HUDEP-2 (cell line): ENCODE data around the gene DNAH11.
"Not testable (repeated sequence)": the region's sequence is repeated elsewhere in the genome, so short reads cannot be mapped to it uniquely, and the experiment has no call there.

Experiments
- DNase-seq, 76 experiments: peaks; one replicate each; lab custom pipeline; 2025; ENCODE audit not compliant: unreplicated experiment in 76 of 76; lab: John Stamatoyannopoulos, UW

DNAH11 gene

GRCh38 chr7:21915140-21915539 lies 372.3 kb downstream of the DNAH11 start:
- no peak for DNase-seq

DNA sequence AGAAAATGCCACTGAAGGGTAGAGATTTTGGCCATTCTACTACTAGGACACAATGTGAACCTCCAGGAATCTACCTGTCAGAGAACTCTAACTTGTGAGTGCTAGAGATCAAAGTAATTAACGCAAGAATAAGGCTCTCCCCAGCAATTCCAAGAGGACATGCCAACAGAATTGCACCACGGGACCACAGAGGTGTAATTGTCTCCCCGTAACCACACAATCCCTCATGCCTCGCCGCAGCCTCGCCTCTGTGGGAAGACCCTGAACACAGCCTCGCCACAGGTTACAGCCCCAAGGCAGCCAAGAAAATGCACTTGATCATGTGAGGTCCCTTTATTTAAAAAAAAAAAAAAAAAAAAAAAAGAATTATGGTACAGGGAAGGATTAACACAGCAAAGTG lies 373.3 kb downstream of the DNAH11 start:
- no peak for DNase-seq

GRCh38 chr7:21916629-21917028 lies 373.8 kb downstream of the DNAH11 start:
- DNase-seq = no peak

- no peak for DNase-seq
Observed at GRCh38 chr7:21918216-21918615, 375.4 kb downstream of the DNAH11 start.

DNA sequence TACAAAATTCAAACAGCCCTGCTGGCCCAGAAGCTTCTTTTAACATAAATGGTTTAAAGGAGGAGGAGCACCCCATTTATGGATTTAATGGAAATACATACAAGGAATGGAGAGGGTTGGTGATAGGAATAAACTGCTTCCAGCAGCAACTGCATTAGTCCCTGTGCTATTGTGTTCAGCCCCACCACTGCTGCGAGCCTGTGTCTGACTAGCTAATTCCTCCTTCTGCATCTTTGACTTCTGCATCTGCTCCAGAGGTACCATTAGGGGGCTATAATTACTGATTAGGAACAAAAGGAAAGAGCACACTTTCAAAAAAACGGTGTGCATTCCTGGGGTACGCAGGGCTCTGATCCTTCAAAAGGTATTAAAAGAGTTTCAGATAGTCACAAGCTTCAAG lies 378.1 kb downstream of the DNAH11 start:
- no peak for DNase-seq

DNA sequence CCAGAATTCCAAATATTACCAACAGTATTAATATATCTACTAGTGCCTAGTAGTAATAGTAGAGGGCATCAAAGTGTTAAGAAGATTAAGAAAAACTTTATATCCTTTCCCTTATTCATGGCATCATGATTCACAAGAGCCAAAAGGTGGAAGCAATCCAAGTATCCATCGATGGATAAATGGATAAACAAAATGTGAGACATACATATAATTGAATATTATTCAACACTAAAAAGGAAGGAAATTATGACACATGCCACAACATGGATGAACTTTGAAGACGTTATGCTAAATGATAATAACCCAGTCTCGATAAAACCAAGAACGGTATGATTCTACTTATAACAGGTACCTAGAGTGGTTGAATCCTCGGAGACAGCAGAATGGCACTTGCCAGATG lies 379.8 kb downstream of the DNAH11 start:
- DNase-seq = no peak

- no peak for DNase-seq
Observed at GRCh38 chr7:21923658-21924057, 380.8 kb downstream of the DNAH11 start.

GRCh38 chr7:21926448-21926847 lies 383.6 kb downstream of the DNAH11 start:
- no peak for DNase-seq

GRCh38 chr7:21927693-21928092 lies 384.9 kb downstream of the DNAH11 start:
- DNase-seq = no peak

DNA sequence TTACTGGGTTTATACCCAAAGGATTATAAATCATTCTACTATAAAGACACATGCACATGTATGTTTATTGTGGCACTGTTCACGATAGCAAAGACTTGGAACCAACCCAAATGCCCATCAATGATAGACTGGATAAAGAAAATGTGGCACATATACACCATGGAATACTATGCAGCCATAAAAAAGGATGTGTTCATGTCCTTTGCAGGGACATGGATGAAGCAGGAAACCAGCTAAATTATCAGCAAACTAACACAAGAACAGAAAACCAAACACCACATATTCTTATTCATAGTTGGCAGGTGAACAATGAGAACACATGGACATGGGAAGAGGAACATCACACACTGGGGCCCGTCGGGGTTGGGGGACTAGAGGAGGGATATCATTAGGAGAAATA lies 390.5 kb downstream of the DNAH11 start:
- not testable (repeated sequence) for DNase-seq

DNA sequence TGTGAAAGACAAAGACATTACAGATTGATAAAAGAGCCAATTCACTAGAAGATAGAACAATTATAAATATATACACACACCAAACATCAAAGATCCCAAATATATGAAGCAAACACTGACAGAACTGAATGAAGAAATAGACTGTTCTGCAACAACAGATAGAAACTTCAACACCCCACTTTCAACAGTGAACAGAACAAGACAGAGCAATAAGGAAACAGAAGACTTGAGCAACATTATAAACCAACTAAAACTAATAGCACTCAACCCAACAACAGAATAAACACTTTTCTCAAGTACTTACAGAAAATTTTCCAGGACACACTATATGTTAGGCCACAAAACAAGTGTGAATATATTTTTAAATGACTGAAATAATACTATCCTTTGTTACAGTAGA lies 392.0 kb downstream of the DNAH11 start:
- no peak for DNase-seq

DNA sequence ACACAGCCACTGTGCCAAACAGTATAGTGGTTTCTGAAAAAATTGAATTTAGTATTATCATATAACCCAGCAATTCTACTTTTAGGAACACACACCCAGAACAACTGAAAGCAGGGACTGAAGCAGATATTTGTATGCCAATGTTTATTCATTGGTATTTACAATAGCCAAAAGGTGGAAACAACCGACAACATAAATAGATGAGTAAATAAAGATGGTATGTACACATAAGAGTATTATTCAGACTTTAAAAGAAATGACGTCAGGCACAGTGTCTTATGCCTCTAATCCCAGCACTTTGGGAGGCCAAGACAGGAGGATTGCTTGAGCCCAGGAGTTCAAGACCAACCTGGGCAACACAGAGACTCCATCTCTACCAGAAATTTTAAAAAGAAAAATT lies 395.6 kb downstream of the DNAH11 start:
- DNase-seq = no peak

GRCh38 chr7:21939136-21939857 lies 396.5 kb downstream of the DNAH11 start:
- no peak for DNase-seq

DNA sequence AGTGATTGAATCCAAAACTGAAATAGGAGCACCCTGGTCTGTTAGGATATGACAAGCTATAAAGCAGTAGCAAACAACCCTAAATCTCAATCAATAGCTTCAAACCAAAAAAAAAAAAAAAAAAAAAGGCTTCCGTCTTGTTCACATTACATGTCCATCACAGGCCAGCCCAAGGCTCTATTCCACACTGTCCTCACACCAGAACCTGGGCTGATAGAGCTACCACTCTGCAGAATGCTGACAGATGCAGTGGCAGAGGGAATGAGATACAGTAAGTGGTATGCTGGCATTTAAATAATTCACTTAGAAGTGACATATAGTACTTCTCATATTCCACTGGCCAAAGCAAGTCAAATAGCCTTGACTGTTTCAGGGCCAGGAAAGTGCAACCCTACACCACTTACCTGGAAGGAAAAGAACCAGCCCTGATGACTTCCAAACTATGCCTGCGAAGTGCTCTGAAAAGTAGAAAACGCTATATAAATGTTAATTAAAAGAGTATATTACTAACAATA lies 397.1 kb downstream of the DNAH11 start:
- no peak for DNase-seq

DNA sequence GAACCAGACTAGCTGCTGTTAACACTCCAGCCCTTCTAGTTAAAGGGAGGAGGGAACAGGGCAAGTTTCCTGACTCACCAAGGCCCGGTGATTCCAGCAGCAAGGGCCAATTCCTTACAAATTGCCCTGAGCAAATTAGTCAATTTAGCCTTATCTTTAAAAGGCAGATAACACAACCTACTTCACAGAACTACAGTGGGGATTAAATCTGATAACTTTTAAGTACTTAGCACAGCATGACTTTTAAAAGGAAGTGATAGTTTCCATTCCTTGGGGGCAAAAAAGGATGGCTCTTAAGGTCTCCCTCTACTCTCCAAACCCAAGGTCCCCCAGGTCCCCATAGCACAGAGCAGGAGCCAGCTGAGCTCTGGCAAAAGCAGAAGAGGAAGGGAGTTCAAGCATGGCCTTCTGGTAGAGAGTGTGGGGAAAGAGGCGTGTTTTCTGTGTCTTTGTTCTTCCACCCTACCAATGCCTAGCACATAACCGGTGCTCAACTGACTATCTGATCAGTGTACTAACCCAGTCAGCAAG lies 398.8 kb downstream of the DNAH11 start:
- DNase-seq = peak in 12 of 76 experiments; percentile 3 to 23 (median 13)

DNA sequence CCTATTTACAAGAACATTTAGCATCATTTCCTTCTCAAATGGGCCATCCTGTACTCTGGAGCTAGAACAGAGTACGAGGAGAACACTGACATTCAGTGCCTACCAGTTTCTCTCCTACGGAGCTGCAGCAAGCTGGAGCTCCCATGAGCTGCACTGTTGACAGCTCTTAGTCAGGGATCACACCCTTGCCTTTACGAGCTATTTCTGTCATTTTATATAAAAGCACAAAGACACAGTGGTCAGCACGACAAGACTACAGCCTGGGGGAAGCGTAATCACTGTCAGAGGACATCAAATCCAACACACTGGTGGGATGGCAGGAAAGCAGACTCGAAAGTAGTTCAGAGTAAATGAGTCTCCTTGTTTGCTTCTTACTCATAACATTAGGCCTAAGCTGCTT lies 400.1 kb downstream of the DNAH11 start:
- DNase-seq = no peak

GRCh38 chr7:21943436-21943835 lies 400.6 kb downstream of the DNAH11 start:
- DNase-seq = no peak

GRCh38 chr7:21944616-21945453 lies 402.0 kb downstream of the DNAH11 start:
- DNase-seq = peak in 17 of 76 experiments; percentile 1 to 42 (median 13)

DNA sequence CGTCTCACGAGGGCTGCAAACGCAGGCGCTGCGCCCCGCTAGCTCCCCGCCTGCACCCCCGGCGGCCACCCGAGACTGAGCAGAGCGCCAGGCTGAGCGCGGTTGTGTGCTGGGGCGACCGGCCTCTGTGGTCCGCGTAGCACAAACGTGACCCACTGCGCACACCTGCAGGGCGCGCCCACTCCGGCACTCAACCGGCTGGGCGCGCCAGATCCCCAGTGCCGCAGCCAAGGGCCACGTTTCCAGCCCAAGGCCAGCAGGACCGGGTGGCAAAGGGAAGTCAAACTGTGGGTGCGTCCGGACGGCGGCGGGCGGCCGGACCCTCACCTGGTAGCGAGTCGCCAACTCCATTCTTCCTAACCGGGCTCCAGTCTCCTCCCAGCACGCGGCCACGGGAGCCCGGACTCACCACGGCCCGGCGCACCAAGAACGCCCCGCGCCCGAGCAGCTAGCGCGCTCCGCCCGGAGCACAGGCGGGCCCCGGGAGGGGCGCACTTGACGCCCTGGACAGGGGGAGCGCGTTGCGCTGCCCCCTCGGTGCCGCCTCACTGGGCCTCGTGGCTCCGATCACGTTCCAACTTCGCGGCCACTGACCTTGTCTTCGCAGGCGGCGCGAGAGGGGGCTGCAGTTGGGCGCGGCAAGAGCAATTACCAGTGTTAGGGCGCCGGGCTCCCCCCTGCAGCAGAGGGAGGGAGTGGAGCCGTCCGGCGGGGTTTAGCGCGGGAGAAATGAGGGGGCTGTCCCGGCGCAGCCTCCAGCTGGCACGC lies 402.8 kb downstream of the DNAH11 start, which contains the start of gene CDCA7L:
CDCA7L (minus strand) TSS at position 446 of the 768 bp plus-strand sequence; CDS start at position 351, 95 bp downstream.
- DNase-seq = peak in 74 of 76 experiments; percentile 5 to 92 (median 72)

GRCh38 chr7:21946222-21946709 lies 403.4 kb downstream of the DNAH11 start:
- peak in 1 of 76 experiments; percentile 47 for DNase-seq
